C4-2B (cell line): ENCODE measurements around the gene PAX4.

Experiments used
- ZFX ChIP-seq: fragments of 450-650 bp; IDR thresholded peaks from 2 replicates; pipeline ENCODE4 v1.6.1; 2017
- TF ChIP-seq, protein P1 (sequence below): fragments of 450-650 bp; conservative IDR thresholded peaks from 2 replicates; pipeline ENCODE4 v1.5.1; 2017; ENCODE audit warnings: mild to moderate bottlenecking

- TF ChIP-seq ZFX: no peak
- TF ChIP-seq, protein P1, sequence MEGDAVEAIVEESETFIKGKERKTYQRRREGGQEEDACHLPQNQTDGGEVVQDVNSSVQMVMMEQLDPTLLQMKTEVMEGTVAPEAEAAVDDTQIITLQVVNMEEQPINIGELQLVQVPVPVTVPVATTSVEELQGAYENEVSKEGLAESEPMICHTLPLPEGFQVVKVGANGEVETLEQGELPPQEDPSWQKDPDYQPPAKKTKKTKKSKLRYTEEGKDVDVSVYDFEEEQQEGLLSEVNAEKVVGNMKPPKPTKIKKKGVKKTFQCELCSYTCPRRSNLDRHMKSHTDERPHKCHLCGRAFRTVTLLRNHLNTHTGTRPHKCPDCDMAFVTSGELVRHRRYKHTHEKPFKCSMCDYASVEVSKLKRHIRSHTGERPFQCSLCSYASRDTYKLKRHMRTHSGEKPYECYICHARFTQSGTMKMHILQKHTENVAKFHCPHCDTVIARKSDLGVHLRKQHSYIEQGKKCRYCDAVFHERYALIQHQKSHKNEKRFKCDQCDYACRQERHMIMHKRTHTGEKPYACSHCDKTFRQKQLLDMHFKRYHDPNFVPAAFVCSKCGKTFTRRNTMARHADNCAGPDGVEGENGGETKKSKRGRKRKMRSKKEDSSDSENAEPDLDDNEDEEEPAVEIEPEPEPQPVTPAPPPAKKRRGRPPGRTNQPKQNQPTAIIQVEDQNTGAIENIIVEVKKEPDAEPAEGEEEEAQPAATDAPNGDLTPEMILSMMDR: no peak
These were observed 39.1 kb downstream of the PAX4 start for GRCh38 chr7:127578711-127579275.
